Fibroblast of villous mesenchyme (primary cell): ENCODE results near the gene GRK4. TPM values are rescaled to one million over a fixed set of nuclear protein-coding genes. Genes with fewer than 3 reads are reported as not detected.

Experiments used
- DNase-seq: peaks from one replicate; pipeline ENCODE4 v3.0.0-alpha.2; 2010; ENCODE audit warnings: low read depth
- H3K4me3 ChIP-seq: 2 replicates; pipeline ENCODE4 v1.5.1; 2011; ENCODE audit warnings: low read depth, mild to moderate bottlenecking, low read length
- total RNA-seq: library from RNA; depleted of rRNA; stranded (reverse); fragments of >200 nt; gene quantifications from 2 replicates; pipeline ENCODE4 v1.2.3, GENCODE V29; 2012
- TF ChIP-seq, protein P1 (sequence below): IDR thresholded peaks from 2 replicates; pipeline ENCODE4 v1.5.1; 2012; ENCODE audit warnings: low read depth, mild to moderate bottlenecking, low read length; ENCODE audit not compliant: insufficient read depth

GRK4 gene
- total RNA-seq, 1 donor, result 7.3 TPM

- TF ChIP-seq, protein P1, sequence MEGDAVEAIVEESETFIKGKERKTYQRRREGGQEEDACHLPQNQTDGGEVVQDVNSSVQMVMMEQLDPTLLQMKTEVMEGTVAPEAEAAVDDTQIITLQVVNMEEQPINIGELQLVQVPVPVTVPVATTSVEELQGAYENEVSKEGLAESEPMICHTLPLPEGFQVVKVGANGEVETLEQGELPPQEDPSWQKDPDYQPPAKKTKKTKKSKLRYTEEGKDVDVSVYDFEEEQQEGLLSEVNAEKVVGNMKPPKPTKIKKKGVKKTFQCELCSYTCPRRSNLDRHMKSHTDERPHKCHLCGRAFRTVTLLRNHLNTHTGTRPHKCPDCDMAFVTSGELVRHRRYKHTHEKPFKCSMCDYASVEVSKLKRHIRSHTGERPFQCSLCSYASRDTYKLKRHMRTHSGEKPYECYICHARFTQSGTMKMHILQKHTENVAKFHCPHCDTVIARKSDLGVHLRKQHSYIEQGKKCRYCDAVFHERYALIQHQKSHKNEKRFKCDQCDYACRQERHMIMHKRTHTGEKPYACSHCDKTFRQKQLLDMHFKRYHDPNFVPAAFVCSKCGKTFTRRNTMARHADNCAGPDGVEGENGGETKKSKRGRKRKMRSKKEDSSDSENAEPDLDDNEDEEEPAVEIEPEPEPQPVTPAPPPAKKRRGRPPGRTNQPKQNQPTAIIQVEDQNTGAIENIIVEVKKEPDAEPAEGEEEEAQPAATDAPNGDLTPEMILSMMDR, result no peak
- H3K4me3 ChIP-seq, result no peak overlapping the region
- DNase-seq, result no peak
Measured at GRCh38 chr4:2923668-2924173, 39.6 kb upstream of the GRK4 start.

- DNase-seq, result no peak
- TF ChIP-seq, protein P1, result no peak
- no peak overlapping the region for H3K4me3 ChIP-seq
Measured at GRCh38 chr4:2924286-2924685, 39.1 kb upstream of the GRK4 start.

GRCh38 chr4:2924765-2925301 is 38.5 kb upstream of the GRK4 start:
- TF ChIP-seq, protein P1, result no peak
- no peak for DNase-seq
- H3K4me3 ChIP-seq, result no peak overlapping the region

DNA sequence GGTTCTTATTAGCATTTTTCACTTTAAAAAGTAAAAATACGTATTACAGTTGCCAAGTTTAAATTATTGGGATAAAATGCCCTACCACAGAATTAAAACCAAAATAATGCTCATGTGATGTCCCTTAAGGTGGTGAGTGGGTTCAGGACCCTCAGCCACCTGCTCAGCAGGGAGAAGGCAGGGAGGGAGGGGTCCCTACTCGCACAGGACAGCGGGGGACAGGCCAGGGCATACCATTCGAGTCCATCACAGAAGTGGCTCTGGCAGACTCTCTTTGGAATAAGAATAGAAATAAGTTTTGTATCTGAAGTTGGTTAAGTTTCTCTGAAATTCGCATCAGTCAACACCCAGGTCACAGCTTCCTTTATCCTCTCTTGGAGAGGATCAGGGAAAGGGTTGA is 37.9 kb upstream of the GRK4 start:
- no peak for DNase-seq
- H3K4me3 ChIP-seq, result no peak overlapping the region
- TF ChIP-seq, protein P1, result no peak

GRCh38 chr4:2925931-2926860 is 37.2 kb upstream of the GRK4 start:
- no peak overlapping the region for H3K4me3 ChIP-seq
- DNase-seq, result no peak
- TF ChIP-seq, protein P1, result no peak

DNA sequence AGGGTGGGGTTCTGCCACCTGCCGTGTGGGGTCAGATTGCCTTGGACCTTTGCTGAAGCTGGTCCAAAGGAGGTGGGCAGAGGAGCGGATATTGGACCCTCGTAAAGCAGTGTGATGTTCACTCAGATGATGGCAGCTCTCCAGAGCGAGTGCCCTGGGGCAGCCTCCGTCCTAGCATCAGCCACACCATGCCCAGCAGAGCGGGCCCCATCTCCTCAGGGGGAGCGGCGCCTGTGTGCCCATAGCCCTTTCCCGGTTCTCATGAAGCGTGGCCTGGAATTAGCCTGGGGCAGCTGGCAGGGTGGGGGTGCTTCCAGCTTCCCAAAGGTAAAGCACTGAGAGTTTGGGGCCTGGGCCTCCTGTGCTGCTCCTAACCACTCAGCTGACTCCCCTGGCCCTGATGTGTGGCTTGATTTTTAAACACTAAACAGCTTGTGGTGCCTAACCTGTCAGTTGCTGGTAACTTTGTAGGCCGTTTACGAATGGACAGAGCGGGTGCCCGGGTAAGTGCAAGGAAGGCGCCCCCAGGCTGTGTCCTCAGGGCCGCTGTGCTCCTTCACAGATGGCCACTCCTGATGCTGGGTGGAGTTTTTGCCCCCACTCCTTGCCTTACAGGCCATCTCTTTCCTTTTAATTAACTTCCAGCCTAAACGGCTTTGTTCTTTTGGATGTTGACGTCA is 36.2 kb upstream of the GRK4 start:
- DNase-seq, result no peak
- no peak overlapping the region for H3K4me3 ChIP-seq
- TF ChIP-seq, protein P1, result no peak
